Bronchial epithelial cell (primary cell): Measurements from ENCODE around the gene ZXDC. TPM values are rescaled to one million over a fixed set of nuclear protein-coding genes. Genes with fewer than 3 reads are reported as not detected.

Experiments used
- DNase-seq: peaks from one replicate; pipeline ENCODE4 v3.0.0-alpha.2; 2010; ENCODE audit warnings: low read depth
- FAIRE-seq: peaks from 2 replicates; lab custom pipeline; 2011; peaks lifted over from hg19 to GRCh38; lab: Jason Lieb, UNC
- H3K27me3 ChIP-seq: 2 replicates; pipeline ENCODE4 v1.5.1; 2011; ENCODE audit warnings: low read length; ENCODE audit not compliant: control insufficient read depth, insufficient read depth
- H3K36me3 ChIP-seq: 2 replicates; pipeline ENCODE4 v1.5.1; 2011; ENCODE audit warnings: low read length; ENCODE audit not compliant: control insufficient read depth, insufficient read depth
- H3K4me3 ChIP-seq: 2 replicates; pipeline ENCODE4 v1.5.1; 2011; ENCODE audit warnings: mild to moderate bottlenecking, low read depth, low read length, control low read depth
- CTCF ChIP-seq: IDR thresholded peaks from 2 replicates; pipeline ENCODE4 v1.5.1; 2011; ENCODE audit warnings: mild to moderate bottlenecking, moderate library complexity, low read length, control low read depth, inconsistent platforms; ENCODE audit not compliant: insufficient read depth, severe bottlenecking
- total RNA-seq: library from RNA; depleted of rRNA; stranded (reverse); fragments of >200 nt; gene quantifications from 2 replicates; pipeline ENCODE4 v1.2.1, GENCODE V29; 2014

The ZXDC gene
- total RNA-seq, 1 donor from 2014 or later = 21.9 TPM

- Histone ChIP-seq H3K27me3 (no peaks in the 10 kb centered on the region), H3K4me3 (no peak overlapping the region), H3K36me3 (peaks cover 22% of the 10 kb centered on the region)
- FAIRE-seq = peak; percentile 32
- no peak for DNase-seq
- TF ChIP-seq CTCF = no peak
Observed at GRCh38 chr3:126451511-126451910, 24.2 kb downstream of the ZXDC start.

GRCh38 chr3:126450744-126451143, 24.9 kb downstream of the ZXDC start:
- H3K36me3 ChIP-seq = peaks cover 20% of the 10 kb centered on the region
- FAIRE-seq = no peak

GRCh38 chr3:126450219-126450618, 25.5 kb downstream of the ZXDC start:
- FAIRE-seq (no peak), DNase-seq (no peak)
- no peaks in the 10 kb centered on the region for H3K27me3 ChIP-seq
- H3K4me3 ChIP-seq = no peak overlapping the region
- H3K36me3 ChIP-seq = peaks cover 21% of the 10 kb centered on the region
- TF ChIP-seq CTCF = no peak

More at GRCh38 chr3:126450744-126451143, 24.9 kb downstream of the ZXDC start:
- H3K4me3 ChIP-seq = no peak overlapping the region
- no peak for TF ChIP-seq CTCF
- no peak for DNase-seq
- no peaks in the 10 kb centered on the region for H3K27me3 ChIP-seq

GRCh38 chr3:126449621-126450051, 26.1 kb downstream of the ZXDC start:
- TF ChIP-seq CTCF = no peak
- Histone ChIP-seq H3K4me3 (no peak overlapping the region), H3K27me3 (no peaks in the 10 kb centered on the region), H3K36me3 (peaks cover 21% of the 10 kb centered on the region)
- FAIRE-seq (no peak), DNase-seq (no peak)

- DNase-seq = no peak
- Histone ChIP-seq H3K36me3 (peaks cover 19% of the 10 kb centered on the region), H3K27me3 (no peaks in the 10 kb centered on the region), H3K4me3 (no peak overlapping the region)
- FAIRE-seq = no peak
- TF ChIP-seq CTCF = no peak
Observed at GRCh38 chr3:126448893-126449180, 26.9 kb downstream of the ZXDC start.

- no peak for TF ChIP-seq CTCF
- DNase-seq = no peak
- FAIRE-seq = no peak
- H3K36me3 ChIP-seq = peaks cover 19% of the 10 kb centered on the region
- H3K4me3 ChIP-seq = no peak overlapping the region
- no peaks in the 10 kb centered on the region for H3K27me3 ChIP-seq
Observed at GRCh38 chr3:126448136-126448892, 27.4 kb downstream of the ZXDC start.
